Stimulated activated CD4-positive, alpha-beta T cell treated with anti-CD3 and anti-CD28 coated beads, Interleukin-12 subunit alpha, Interleukin-12 subunit beta, amount 100 ng/mL, for 24 hours (primary cell): ENCODE measurements around the gene MLYCD.

Source experiments
- DNase-seq, 2 experiments: peaks; one replicate each; pipeline ENCODE4 v3.0.0-alpha.2; 2020; ENCODE audit warnings: low read depth in 2 of 2

Gene MLYCD

DNA sequence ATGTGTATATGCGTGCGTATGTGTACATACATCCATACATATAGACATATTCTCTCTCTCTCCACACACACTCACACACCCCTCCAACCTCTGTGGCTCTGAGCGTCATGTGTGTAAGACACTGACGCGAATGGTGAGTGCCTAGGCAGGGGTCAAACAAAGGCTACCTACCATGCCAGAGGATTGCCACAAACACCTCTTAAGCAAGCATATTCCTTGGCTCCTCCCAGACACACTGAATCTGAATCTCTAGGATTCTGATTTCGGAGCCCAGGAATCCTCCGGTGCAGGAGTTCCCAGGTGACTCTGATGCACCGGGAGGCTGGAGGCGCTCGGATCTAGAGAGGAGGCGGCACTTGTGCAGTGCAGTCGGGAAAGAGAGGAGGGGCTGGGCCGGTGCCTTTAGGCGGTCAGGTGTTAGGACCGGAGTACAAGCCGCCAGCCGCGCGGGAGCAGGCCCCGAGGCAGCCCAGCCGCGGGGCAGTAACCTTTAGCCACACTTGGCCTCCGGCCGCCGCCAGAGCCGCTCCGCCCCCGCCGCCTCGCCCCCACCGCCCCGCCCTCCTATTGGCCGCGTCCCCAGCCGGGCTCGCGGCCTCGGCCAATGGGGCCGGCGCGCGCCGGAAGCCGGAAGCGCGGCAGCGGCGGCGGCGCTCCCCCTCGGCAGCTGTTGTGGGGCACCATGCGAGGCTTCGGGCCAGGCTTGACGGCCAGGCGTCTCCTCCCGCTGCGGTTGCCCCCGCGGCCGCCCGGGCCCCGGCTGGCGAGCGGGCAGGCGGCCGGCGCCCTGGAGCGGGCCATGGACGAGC is at the start of gene MLYCD:
MLYCD (plus strand) TSS at position 653 of the 809 bp plus-strand sequence; CDS start at position 683, 30 bp downstream.
- peak; percentile 52 to 56 for DNase-seq

DNA sequence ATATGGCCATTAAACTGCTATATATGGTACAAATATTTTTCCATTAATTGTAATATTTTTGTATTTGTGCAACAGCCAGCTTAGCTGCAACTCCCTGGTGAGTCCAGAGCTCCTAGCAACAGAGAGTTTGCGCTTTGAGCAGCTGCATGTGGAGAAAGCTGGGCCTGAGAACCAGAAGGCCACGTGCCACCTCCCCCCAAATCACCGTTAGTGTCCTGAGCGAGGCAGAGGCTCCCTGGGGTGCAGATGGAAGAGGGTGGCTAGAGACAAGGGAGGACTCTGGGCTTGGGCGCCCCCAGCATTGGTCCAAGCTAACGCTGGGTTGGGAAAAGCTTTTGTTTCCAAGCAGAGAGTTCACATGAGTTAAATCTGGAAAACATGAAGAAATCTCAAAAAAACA is 49.5 kb upstream of the MLYCD start:
- no peak for DNase-seq

DNA sequence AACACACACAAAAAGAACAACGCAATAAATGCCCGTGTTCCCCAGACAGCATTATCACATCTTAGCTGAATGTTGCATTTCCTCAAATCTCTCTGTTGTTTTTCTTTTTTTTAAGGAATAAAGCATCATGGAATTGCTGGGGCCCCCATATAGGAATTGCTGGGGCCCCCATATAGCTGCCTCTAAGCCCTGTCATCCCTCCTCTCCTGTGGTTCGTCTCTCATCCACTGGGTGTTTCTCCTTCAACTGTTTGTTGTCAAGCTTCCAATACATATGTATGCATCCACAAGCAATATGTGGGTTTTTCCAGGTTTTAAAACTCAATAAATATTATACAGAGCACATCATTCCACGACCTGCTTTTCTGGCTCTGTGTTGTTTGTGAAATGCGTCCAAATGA is 48.0 kb upstream of the MLYCD start:
- no peak for DNase-seq

DNA sequence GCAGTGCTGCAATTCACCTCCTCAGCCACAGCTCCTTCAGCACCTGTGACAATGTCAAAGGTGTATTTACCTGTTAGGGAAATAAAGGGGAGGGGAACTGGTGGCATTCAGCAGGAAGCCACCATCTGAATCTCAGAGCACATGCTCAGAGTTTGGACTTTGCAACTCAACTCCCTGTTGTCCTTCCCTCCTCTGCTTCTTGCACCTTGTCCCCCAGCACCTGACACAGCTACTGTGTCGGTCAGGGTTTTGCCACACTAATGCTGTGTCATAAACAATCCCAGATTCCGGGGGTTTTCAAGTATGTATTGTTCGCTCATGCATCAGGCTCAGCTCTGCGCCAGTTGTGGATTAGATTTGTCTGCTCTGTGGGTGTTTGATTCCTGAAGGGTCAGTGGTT is 47.4 kb upstream of the MLYCD start:
- DNase-seq: no peak

DNA sequence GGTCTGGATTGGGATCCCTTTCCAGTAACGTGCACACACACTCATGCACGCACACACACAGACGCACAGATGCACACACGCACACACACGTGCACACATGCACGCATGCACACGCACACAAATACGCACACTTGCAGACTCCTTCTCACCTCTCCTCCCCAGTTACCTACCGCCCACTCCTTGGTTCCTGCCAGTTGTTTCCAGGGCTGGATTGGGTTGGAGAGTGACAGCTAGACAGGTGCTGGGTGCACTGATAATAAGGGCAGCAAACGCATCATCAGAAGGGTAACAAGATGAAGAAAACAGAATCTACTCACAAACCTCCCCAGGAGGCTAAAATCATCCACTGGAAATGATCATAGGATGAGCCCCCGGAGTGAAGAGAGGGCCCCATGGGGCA is 46.1 kb upstream of the MLYCD start:
- DNase-seq: no peak

DNA sequence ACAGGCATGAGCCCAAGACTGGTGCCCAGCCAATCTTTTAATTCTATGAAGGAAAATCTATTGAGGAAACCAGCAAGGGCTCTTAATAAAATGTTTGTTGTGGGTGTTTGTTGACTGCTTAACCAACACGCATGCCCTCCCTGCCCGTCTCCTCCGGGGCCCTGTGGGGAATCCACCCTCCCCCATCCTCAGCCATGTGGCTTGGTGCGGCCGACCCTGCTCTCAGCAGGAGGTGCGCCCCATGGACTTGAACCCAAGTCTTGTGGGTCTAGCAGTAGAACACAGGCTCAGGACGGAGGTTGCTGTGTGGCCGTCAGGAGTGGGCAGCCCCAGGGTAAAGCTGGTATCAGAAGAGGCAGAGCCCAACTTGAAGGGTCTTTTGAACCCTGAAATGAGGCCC is 45.1 kb upstream of the MLYCD start:
- DNase-seq: no peak

DNA sequence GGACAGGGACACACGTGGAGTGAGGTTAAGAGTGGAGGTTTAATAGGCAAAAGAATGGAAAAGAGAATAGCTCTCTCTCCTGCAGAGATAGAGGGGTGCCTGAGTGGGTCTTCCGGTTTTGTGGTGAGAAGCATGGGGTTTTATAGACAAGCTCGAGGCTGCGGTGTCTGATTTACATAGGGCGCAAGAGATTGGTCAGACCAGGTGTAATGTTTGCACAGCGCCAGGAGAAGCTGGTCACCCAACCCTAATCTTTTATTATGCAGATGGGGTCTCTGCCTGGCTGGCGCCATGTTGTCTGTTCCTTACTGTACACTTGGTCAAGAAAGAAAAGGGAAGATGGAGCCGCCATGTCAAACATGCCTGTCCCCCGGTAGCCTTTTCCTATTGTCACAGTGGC is 44.5 kb upstream of the MLYCD start:
- no peak for DNase-seq

DNA sequence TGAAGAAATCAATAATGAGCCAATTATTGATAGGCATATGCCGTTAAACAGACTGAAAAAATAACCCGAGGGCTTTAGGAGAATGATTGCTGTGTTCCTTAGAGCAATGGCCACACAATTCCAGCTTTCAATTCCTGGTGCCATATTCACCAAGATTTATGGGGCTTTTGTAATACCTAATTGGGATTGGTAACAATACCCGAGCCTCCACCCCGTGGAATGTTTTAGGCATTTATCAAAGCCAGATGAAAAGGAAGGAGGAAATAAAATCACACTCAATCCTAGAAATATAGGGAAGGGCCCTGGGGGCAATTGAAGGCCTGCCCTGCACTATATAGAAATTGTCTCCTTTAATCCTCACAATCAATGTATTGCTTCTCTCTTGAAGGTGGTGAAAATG is 42.1 kb upstream of the MLYCD start:
- DNase-seq: no peak

DNA sequence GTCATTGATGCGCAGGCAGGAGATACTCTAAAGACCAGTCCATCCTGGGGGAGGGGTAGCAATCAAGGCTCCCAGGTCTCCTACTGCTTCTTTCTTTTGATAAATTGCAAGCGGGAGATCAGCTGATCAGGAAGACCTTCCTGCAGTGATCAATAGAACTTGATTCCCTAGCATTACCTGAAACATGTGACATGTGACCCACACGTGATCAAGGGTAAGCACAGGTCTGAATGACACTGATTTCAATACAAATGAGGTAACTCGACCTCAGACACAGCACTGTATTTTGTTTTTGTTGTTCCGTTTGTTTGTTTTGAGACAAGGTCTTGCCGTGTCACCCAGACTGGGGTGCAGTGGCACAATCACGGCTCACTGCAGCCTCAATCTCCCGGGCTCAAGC is 39.6 kb upstream of the MLYCD start:
- no peak for DNase-seq

DNA sequence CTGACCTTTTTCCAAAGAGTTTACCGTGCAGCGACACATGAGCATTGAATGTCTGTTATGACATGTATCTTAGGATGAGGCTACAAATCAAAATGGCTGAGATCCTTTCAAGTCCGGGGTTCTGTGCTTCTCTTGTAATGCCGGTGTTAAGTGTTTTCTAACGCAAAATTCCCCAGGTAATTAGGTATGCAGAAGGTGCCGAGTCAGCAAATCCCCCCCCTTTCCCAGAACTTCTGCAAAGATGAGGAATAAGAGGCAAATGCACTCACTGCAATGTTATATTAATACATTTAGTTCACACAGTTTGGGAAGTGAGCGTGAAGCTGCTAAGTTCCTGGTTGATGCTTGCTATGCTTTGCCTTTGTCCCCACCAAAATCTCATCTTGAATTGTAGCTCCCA is 36.3 kb upstream of the MLYCD start:
- DNase-seq: no peak

DNA sequence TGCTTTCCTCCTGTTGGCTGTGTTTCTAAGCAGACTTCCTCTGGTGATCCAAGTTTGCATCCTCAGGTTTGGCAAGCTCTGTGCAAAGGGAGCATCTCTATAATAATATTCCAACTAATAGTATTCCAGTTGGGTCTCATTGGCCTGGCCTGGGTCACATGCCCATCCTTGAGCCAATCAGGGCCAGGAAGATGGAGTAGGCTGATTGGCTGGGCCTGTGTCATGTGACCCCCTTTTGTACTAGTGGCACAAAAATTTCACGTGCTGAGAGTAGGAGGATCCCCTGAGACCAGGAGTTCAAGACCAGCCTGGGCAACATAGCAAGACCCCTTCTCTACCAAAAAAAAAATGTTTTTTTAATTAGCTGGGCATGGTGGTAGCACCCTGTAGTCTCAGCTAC is 35.2 kb upstream of the MLYCD start:
- no peak for DNase-seq

DNA sequence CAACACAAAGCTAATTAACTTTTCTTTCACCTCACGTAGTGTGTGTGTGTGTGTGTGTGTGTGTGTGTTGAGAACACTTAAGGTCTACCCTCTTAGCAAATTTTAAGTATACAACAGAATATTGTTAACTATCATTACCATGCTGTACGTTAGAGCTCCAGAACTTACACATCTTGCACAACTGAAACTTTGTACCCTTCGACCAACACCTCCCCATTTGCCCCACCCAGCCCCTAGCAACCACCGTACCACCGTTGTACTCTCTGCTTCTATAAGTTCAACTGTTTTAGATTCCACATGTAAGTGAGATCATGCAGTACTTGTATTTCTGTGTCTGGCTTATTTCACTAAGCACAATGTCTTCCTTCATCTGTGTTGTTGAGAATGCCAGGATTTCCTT is 28.1 kb upstream of the MLYCD start:
- no peak for DNase-seq

DNA sequence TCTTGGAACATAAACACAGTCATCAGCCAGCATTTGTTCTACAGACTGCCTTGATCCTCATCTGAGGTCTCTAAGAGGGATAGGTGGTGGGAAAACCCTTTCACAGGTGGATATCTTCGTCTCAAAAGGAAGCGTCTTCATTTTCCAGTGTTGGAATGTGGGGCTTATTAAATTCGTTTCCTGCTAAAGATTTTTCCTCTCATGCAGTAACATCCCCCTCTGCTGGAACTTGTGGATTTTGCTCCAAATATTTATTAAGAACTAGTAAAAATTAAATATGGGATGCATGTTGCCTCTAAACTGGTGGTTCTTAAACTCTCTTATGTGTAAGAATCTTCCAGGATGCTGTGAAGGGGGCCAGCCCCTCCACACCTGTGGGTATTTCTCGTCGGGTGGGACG is 20.1 kb upstream of the MLYCD start:
- DNase-seq: no peak

DNA sequence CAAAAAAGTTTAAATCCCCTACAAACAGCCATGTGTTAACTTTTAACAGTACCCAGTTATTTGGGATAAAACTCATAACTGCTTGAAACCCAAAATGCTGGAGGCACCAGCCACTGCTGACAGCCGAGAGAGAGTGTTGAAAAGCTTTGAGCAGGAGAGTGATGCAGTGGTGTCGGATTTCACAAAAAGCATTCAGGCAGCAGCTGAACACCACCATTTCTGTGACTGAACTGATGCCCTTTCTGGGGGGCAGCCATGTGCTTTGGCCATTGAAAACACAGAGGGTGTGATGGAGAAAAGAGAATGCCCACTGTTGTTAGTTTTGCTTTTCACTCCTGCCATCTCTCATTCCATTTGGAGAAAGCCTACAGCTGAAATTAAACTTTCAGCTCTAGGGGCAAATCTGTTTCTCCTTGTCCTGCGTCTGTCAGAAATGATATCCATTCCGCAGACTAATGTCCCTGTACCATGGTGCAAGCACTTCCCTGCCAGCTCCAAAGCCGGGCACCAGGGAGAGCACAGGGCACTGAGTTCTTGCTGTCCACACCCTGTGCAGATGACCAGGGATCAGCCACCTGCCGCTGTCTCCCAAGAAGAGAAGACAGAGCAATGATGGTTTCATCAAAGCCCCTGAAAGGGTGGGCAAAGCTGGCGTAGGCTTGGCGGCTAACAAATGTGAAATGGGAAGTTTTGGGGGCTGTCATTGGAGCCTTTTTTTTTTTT is 16.6 kb upstream of the MLYCD start:
- DNase-seq: no peak

DNA sequence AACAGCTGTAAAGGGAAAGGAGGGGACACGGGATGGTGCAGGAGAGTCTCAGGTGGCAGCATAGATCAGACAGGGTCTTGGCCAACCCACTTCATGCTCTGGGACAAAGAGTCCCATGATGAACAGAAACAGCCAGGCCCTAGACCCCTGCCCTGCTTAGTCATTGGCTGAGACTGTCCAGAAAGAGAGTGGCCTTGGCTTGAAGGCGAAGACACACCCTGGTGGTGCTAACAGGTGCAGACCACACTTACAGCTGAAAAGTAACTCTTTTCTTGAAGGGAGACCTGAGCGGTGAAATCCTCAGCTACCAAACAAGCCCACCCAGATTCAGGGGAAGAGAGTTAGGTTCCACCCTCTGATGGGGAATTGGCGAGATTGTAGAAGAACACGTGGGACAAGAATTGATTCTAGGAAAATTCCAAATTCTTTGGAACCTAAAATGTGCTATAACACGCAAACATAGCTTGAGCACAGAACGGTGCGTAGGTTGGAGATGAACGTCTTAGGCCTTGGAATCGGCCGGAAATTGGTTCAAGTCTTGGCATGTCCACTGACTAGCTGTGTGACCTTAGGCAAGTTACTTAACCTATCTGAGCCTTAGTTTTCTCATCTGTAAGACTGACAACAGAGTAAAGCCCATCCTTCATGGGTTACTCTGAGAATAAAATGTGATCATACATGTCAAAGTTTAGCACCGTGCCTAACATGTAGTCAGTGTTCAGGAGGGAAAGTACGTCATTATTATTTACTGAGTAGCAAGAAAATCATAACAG is 12.5 kb upstream of the MLYCD start:
- no peak for DNase-seq

DNA sequence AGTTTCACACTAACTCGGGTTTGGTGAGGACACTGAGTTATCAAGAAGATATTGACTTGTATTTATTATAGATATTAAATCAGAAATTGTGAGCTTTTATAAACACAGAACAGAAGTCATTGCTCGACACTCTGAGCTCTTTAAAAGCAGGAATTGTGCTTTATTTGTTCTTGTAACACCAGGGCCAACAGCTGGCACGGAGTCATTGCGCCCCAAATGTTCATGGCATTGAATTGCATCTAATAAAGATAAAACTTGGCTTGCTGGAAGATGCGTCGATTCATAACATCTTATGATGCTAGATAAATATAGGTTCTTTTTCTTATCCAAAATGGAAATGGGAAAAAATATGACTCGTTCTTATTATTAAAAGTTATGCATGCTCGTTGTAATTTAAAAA is 11.8 kb upstream of the MLYCD start:
- no peak for DNase-seq

DNA sequence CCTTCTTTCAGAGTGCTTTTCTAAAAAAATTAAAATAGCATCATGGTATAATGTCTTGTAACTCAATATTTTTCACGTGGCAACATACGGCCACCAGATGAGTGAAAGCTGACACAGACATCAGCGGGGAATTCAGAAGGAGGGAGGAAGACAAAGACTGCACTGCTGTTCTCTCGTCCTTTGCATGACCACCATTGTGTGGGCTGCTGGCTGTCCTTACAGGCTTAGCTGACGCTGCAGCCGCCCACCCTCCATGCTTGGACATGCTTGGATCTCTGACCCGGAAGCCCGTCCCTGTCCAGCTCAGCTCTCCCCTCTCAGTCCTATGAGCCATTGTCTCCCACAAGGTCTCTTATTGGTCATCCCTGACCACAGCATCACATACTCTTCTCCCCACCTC is 11.4 kb upstream of the MLYCD start:
- no peak for DNase-seq

DNA sequence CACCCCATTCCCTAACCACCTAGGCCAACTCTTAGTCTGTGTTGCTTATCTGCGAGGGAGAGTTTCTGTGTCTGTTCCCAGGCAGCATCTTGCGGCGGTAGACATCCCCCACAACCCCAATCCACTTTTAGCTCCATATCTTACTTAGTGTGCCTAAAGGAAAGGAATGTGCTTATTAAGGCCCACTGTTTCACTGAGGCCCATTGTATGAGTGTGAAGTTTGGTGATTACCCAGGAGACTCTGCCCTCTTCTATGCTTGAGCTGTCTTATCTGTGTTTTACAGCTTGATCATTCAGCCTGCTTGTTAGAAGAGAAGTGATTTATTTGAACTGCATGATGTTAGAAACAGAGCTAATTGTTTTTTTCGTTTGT is 10.3 kb upstream of the MLYCD start:
- DNase-seq: no peak

DNA sequence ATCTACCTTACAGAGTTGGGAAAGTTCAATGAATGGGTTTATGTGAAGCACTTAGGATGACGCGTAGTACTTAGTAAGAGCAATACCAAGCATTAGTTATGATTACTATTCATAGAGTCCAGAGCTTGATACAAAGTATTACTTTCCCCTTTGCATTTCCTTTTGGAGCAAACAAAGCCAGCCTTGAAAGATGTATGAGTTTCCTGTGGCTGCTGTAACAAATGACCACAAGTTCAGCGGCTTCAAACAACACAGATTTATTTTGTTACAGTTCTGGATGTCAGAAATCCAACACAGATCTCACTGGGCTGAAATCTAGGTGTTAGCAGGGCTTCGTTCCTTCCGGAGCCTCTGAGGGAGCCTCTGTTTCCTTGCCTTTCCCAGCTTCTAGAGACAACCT is 8.6 kb upstream of the MLYCD start:
- DNase-seq: no peak

DNA sequence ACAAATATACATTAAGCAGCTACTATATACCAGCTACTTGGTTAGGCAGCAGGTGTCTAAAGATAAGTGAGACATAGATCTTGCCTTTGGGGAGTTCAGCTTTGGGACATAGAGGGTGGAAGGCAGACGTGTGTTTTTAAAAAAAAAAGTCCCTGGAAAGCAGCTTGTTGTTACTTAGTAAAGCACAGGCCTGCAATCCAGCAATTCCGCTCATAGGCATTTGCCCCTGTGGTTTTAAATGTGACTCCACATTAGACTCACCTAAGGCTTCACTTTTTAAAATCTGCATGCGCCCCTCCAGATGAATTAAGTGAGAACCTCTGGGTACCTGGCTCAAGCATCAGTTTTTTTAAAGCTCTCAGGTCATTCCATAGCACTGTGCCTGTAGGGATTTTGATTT is 7.2 kb upstream of the MLYCD start:
- DNase-seq: no peak

DNA sequence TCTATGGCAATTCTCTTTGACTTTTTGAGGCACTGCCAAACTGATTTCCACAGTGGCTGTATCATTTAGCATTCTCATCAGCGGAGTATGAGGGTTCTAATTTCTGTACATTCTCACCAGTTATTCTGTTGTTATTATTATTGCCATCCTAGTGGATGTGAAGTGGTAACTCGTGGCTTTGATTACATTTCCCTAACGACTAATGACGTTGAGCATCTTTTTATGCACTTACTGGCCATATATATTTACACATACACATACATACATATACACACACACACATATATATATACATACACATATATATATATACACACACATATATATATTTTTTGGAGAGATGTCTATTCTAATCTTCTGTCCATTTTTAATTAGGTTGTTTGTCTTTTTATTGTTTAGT is 3.7 kb upstream of the MLYCD start:
- DNase-seq: no peak

DNA sequence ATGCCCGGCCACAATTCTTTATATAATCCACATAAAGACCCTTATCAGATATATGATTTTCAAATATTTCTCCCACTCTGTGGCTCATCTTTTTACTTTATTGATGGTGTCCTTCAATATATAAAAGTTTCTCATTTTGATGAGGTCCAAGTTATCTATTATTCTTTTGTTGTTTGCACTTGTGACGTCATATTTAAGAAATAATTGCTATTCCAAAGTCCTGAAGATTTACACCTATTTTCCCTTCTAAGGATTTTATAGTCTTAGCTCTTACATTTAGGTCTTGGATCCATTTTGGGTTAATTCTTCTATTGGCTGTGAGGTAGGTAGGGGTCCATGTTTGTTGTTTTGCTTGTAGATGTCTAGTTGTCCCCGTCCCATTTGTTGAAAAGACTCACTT is 3.0 kb upstream of the MLYCD start:
- no peak for DNase-seq
